Stomach (tissue), 9 donors: ENCODE measurements around the gene DISP3. TPM values are rescaled to one million over a fixed set of nuclear protein-coding genes. Genes with fewer than 3 reads are reported as not detected.

Experiments
- DNase-seq, 2 donors: peaks; one replicate each; pipeline versions ENCODE4 v3.0.0 to v3.0.0-alpha.2; 2013 to 2019
- H3K27ac ChIP-seq, 5 donors: fragments of 200-600 bp in 4 of 5; sonication (generic) in 4 of 5; one replicate each; pipeline ENCODE4 v1.5.1; 2013 to 2019; ENCODE audit warnings: mild to moderate bottlenecking in 1 of 5, moderate library complexity in 1 of 5
- H3K27me3 ChIP-seq, 3 donors: fragments of 200-600 bp; sonication (generic); one replicate each; pipeline ENCODE4 v1.5.1; 2017 to 2019; ENCODE audit warnings: mixed run types in 1 of 3
- H3K36me3 ChIP-seq, 4 donors: fragments of 200-600 bp; sonication (generic); 1 replicate in 3 of 4; 2 replicates in 1 of 4; pipeline ENCODE4 v1.5.1; 2016 to 2019
- H3K4me1 ChIP-seq, 4 donors: fragments of 200-600 bp; sonication (generic); one replicate each; pipeline ENCODE4 v1.5.1; 2016 to 2019
- H3K4me3 ChIP-seq, 4 donors: fragments of 200-600 bp; sonication (generic) in 3 of 4; one replicate each; pipeline ENCODE4 v1.5.1; 2016 to 2019; ENCODE audit warnings: mild to moderate bottlenecking in 1 of 4
- H3K9me3 ChIP-seq, 4 donors: fragments of 200-600 bp; sonication (generic); one replicate each; pipeline ENCODE4 v1.5.1; 2016 to 2019
- CTCF ChIP-seq, 7 experiments: fragments of 450-650 bp in 4 of 7; fragments of 200-600 bp in 3 of 7; sonication (generic) in 3 of 7; IDR thresholded peaks; one replicate each; pipeline ENCODE4 v1.5.1; 2016 to 2019; ENCODE audit warnings: antibody characterized with exemption in 7 of 7, control low read depth in 2 of 7, mild to moderate bottlenecking in 1 of 7
- EP300 ChIP-seq: sonication (generic); formaldehyde crosslinking; IDR thresholded peaks from one replicate; pipeline ENCODE4 v1.6.1; 2017; ENCODE audit warnings: antibody characterized with exemption
- POLR2A ChIP-seq, 4 donors: fragments of 450-650 bp; IDR thresholded peaks; one replicate each; pipeline ENCODE4 v1.6.1; 2016; ENCODE audit warnings: antibody characterized with exemption in 4 of 4, control low read depth in 2 of 4, mild to moderate bottlenecking in 1 of 4, moderate library complexity in 1 of 4
- POLR2AphosphoS5 ChIP-seq, 3 donors: sonication (generic); formaldehyde crosslinking; IDR thresholded peaks; one replicate each; pipeline ENCODE4 v1.6.1; 2016; ENCODE audit warnings: antibody characterized with exemption in 3 of 3
- WGBS, 5 donors: extraction: QIAGEN DNeasy Blood & Tissue Kit in 3 of 5; methylation state at CpG; one replicate each; pipeline versions ENCODE4 v1.1.5 to v1.1.7; 2013 to 2018; 5-methylcytosine and 5-hydroxymethylcytosine counted together
- intact Hi-C: fragments of 100-400 bp; cut with DNase I; formaldehyde crosslinking; loops from one replicate; pipeline ENCODE4 v1.15.1; 2023; ENCODE audit warnings: low total_unique reads
- polyA plus RNA-seq, 3 donors: library from polyadenylated mRNA; stranded (reverse); fragments of 200-250 nt; gene quantifications; one replicate each; pipeline ENCODE4 v1.2.3, GENCODE V29; 2013
- total RNA-seq, 5 donors: library from RNA; depleted of rRNA; stranded (reverse); fragments of >200 nt; gene quantifications; one replicate each; pipeline versions ENCODE4 v1.1.0 to v1.2.3, GENCODE V29; 2014 to 2016
- donor health status: healthy with polysubstance abuse.
- donor health status: Bipolar disorder and iron deficiency.
- donor health status: healthy.

DISP3 gene
- total and polyA plus RNA-seq, 8 donors: 0.08 to 0.45 TPM; not detected in 6

- Histone ChIP-seq H3K4me3 (no peak overlapping the region), H3K27ac (no peak overlapping the region), H3K9me3 (no peaks in the 10 kb centered on the region), H3K36me3 (no peaks in the 10 kb centered on the region), H3K27me3 (peaks cover 0 to 63% (median 4%) of the 10 kb centered on the region in 3 donors), H3K4me1 (no peaks in the 10 kb centered on the region)
- DNase-seq: no peak
- 21 to 60% (median 56%) methylated on average over 2 of the region's 2 CpGs for WGBS, 5 donors
- intact Hi-C loops: no loop called here
- TF ChIP-seq POLR2AphosphoS5 (IDR thresholded peaks at IDR 0.05): no peak
- no peak for TF ChIP-seq EP300
- no peak for TF ChIP-seq CTCF (IDR thresholded peaks at IDR 0.05)
- no peak for TF ChIP-seq POLR2A (IDR thresholded peaks at IDR 0.05)
Measured at GRCh38 chr1:11466416-11466815, 12.5 kb upstream of the DISP3 start.

GRCh38 chr1:11468878-11469277 is 10.1 kb upstream of the DISP3 start:
- intact Hi-C loops: no loop called here
- Histone ChIP-seq H3K27me3 (peaks cover 0 to 45% (median 4%) of the 10 kb centered on the region in 3 donors), H3K27ac (no peak overlapping the region), H3K4me1 (no peaks in the 10 kb centered on the region), H3K36me3 (no peaks in the 10 kb centered on the region), H3K4me3 (no peak overlapping the region), H3K9me3 (no peaks in the 10 kb centered on the region)
- no peak for DNase-seq
- TF ChIP-seq POLR2AphosphoS5 (IDR thresholded peaks at IDR 0.05) (no peak), POLR2A (IDR thresholded peaks at IDR 0.05) (no peak), CTCF (IDR thresholded peaks at IDR 0.05) (no peak), EP300 (no peak)
- WGBS, 5 donors: 41 to 62% (median 45%) methylated on average over 5 to 6 of the region's 6 CpGs

- Histone ChIP-seq H3K4me3 (no peak overlapping the region), H3K27ac (no peak overlapping the region), H3K27me3 (peaks cover 0 to 45% (median 4%) of the 10 kb centered on the region in 3 donors), H3K9me3 (no peaks in the 10 kb centered on the region), H3K4me1 (no peaks in the 10 kb centered on the region), H3K36me3 (no peaks in the 10 kb centered on the region)
- DNase-seq: no peak
- intact Hi-C loops: no loop called here
- TF ChIP-seq EP300: no peak
- no peak for TF ChIP-seq CTCF (IDR thresholded peaks at IDR 0.05)
- no peak for TF ChIP-seq POLR2A (IDR thresholded peaks at IDR 0.05)
- TF ChIP-seq POLR2AphosphoS5 (IDR thresholded peaks at IDR 0.05): no peak
- WGBS, 5 donors: 45 to 75% (median 62%) methylated on average over 2 of the region's 2 CpGs
Measured at GRCh38 chr1:11470912-11471311, 8.0 kb upstream of the DISP3 start.

- Histone ChIP-seq H3K36me3 (no peaks in the 10 kb centered on the region), H3K9me3 (no peaks in the 10 kb centered on the region), H3K4me1 (no peaks in the 10 kb centered on the region), H3K4me3 (no peak overlapping the region), H3K27ac (no peak overlapping the region), H3K27me3 (peaks cover 0 to 46% (median 4%) of the 10 kb centered on the region in 3 donors)
- intact Hi-C loops: no loop called here
- DNase-seq: no peak
- TF ChIP-seq CTCF (IDR thresholded peaks at IDR 0.05) (no peak), POLR2A (IDR thresholded peaks at IDR 0.05) (no peak), EP300 (no peak), POLR2AphosphoS5 (IDR thresholded peaks at IDR 0.05) (no peak)
- 13 to 47% (median 40%) methylated on average over 1 of the region's 1 CpG for WGBS, 5 donors
Measured at GRCh38 chr1:11471473-11471872, 7.5 kb upstream of the DISP3 start.
